ENCODE measurements around the gene B9D1.

GRCh38 chr17:19378416-19379360, 16.2 kb upstream of the B9D1 start, which contains the start of gene MAPK7:
- TF ChIP-seq EP300 (IDR thresholded peaks at IDR 0.05; ENCODE audit: borderline replicate concordance in 1 of 2, low read depth in 1 of 2, low read length in 1 of 2) (no peak), CTCF (IDR thresholded peaks at IDR 0.05) (no peak), TEAD4 (IDR thresholded peaks at IDR 0.05; ENCODE audit: borderline replicate concordance, insufficient read depth) (0 out of 2 replicates have a peak, but pooled peaks have one; percentile 14)

Data from SK-N-SH (cell line).